ENCODE data around the gene CCDC85B. TPM values are rescaled to one million over a fixed set of nuclear protein-coding genes. Genes with fewer than 3 reads are reported as not detected.

CCDC85B gene
- total RNA-seq, 1 donor from 2014 or later = 26.6 TPM

GRCh38 chr11:65915101-65915820, 24.8 kb downstream of the CCDC85B start:
- Mint-ChIP-seq H3K27ac (ENCODE audit: unreplicated experiment) (peak overlapping the region; percentile 100), H3K9me3 (ENCODE audit: low read depth) (no peaks in the 10 kb centered on the region)

GRCh38 chr11:65915821-65916251, 25.4 kb downstream of the CCDC85B start:
- H3K27ac Mint-ChIP-seq (ENCODE audit: unreplicated experiment) = peak overlapping the region; percentile 100
- H3K4me3 Mint-ChIP-seq (ENCODE audit: unreplicated experiment) = peak overlapping the region; percentile 76
- H3K27me3 Mint-ChIP-seq (ENCODE audit: low read depth) = no peaks in the 10 kb centered on the region
- H3K4me1 Mint-ChIP-seq (ENCODE audit: low read depth) = peaks cover 66% of the 10 kb centered on the region
- no peak for TF ChIP-seq CTCF (IDR thresholded peaks at IDR 0.05)
- DNase-seq (ENCODE audit: low spot score) = peak; percentile 98
- peaks cover 3% of the 10 kb centered on the region for H3K36me3 Mint-ChIP-seq (ENCODE audit: low read depth)
- no peaks in the 10 kb centered on the region for H3K9me3 Mint-ChIP-seq (ENCODE audit: low read depth)

More at GRCh38 chr11:65915101-65915820, 24.8 kb downstream of the CCDC85B start:
- no peaks in the 10 kb centered on the region for H3K27me3 Mint-ChIP-seq (ENCODE audit: low read depth)
- no peak for TF ChIP-seq CTCF (IDR thresholded peaks at IDR 0.05)
- H3K4me1 Mint-ChIP-seq (ENCODE audit: low read depth) = peaks cover 60% of the 10 kb centered on the region
- H3K36me3 Mint-ChIP-seq (ENCODE audit: low read depth) = peaks cover 3% of the 10 kb centered on the region
- H3K4me3 Mint-ChIP-seq (ENCODE audit: unreplicated experiment) = peak overlapping the region; percentile 76
- no peak for DNase-seq (ENCODE audit: low spot score)

- Mint-ChIP-seq H3K27ac (ENCODE audit: unreplicated experiment) (peak overlapping the region; percentile 100), H3K4me1 (ENCODE audit: low read depth) (peaks cover 61% of the 10 kb centered on the region), H3K9me3 (ENCODE audit: low read depth) (no peaks in the 10 kb centered on the region), H3K27me3 (ENCODE audit: low read depth) (no peaks in the 10 kb centered on the region), H3K4me3 (ENCODE audit: unreplicated experiment) (peak overlapping the region; percentile 76), H3K36me3 (ENCODE audit: low read depth) (peaks cover 3% of the 10 kb centered on the region)
- TF ChIP-seq CTCF (IDR thresholded peaks at IDR 0.05) = no peak
- no peak for DNase-seq (ENCODE audit: low spot score)
Measured at GRCh38 chr11:65916391-65916790, 25.9 kb downstream of the CCDC85B start.

- TF ChIP-seq CTCF (IDR thresholded peaks at IDR 0.05) = no peak
- H3K4me3 Mint-ChIP-seq (ENCODE audit: unreplicated experiment) = peak overlapping the region; percentile 76
- H3K27me3 Mint-ChIP-seq (ENCODE audit: low read depth) = no peaks in the 10 kb centered on the region
- peak overlapping the region; percentile 100 for H3K27ac Mint-ChIP-seq (ENCODE audit: unreplicated experiment)
- no peak for DNase-seq (ENCODE audit: low spot score)
- peaks cover 55% of the 10 kb centered on the region for H3K4me1 Mint-ChIP-seq (ENCODE audit: low read depth)
- no peaks in the 10 kb centered on the region for H3K9me3 Mint-ChIP-seq (ENCODE audit: low read depth)
- H3K36me3 Mint-ChIP-seq (ENCODE audit: low read depth) = peaks cover 4% of the 10 kb centered on the region
Measured at GRCh38 chr11:65917077-65917433, 26.6 kb downstream of the CCDC85B start.

GRCh38 chr11:65917434-65918210, 27.1 kb downstream of the CCDC85B start:
- H3K27ac Mint-ChIP-seq (ENCODE audit: unreplicated experiment) = peak overlapping the region; percentile 100
- H3K4me1 Mint-ChIP-seq (ENCODE audit: low read depth) = peaks cover 49% of the 10 kb centered on the region
- H3K4me3 Mint-ChIP-seq (ENCODE audit: unreplicated experiment) = peak overlapping the region; percentile 76

More at GRCh38 chr11:65917434-65918210, 27.1 kb downstream of the CCDC85B start:
- Mint-ChIP-seq H3K27me3 (ENCODE audit: low read depth) (no peaks in the 10 kb centered on the region), H3K9me3 (ENCODE audit: low read depth) (no peaks in the 10 kb centered on the region), H3K36me3 (ENCODE audit: low read depth) (peaks cover 9% of the 10 kb centered on the region)
- TF ChIP-seq CTCF (IDR thresholded peaks at IDR 0.05) = no peak
- no peak for DNase-seq (ENCODE audit: low spot score)
